C4-2B (cell line): ENCODE results near the gene PTK7.

ENCODE experiments used
- H3K27ac ChIP-seq: fragments of 450-650 bp; 2 replicates; pipeline ENCODE4 v1.5.1; 2017
- ZFX ChIP-seq: fragments of 450-650 bp; IDR thresholded peaks from 2 replicates; pipeline ENCODE4 v1.6.1; 2017
- TF ChIP-seq, protein P1 (sequence below): fragments of 450-650 bp; conservative IDR thresholded peaks from 2 replicates; pipeline ENCODE4 v1.5.1; 2017; ENCODE audit warnings: mild to moderate bottlenecking

Gene PTK7

DNA sequence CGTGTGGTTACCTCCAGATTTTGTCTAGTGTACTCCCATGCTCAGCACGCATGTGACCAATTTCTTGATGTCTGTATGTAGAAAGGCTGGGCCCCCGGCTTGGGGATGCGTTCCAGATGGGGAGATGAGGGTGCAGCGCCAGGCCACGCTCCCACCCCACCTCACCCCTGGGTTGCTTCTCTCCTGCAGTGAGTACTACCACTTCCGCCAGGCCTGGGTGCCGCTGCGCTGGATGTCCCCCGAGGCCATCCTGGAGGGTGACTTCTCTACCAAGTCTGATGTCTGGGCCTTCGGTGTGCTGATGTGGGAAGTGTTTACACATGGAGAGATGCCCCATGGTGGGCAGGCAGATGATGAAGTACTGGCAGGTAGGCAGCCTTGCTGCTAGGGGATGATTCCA, 83.5 kb downstream of the PTK7 start:
- no peak overlapping the region for H3K27ac ChIP-seq
- TF ChIP-seq, protein P1, sequence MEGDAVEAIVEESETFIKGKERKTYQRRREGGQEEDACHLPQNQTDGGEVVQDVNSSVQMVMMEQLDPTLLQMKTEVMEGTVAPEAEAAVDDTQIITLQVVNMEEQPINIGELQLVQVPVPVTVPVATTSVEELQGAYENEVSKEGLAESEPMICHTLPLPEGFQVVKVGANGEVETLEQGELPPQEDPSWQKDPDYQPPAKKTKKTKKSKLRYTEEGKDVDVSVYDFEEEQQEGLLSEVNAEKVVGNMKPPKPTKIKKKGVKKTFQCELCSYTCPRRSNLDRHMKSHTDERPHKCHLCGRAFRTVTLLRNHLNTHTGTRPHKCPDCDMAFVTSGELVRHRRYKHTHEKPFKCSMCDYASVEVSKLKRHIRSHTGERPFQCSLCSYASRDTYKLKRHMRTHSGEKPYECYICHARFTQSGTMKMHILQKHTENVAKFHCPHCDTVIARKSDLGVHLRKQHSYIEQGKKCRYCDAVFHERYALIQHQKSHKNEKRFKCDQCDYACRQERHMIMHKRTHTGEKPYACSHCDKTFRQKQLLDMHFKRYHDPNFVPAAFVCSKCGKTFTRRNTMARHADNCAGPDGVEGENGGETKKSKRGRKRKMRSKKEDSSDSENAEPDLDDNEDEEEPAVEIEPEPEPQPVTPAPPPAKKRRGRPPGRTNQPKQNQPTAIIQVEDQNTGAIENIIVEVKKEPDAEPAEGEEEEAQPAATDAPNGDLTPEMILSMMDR, result no peak
- TF ChIP-seq ZFX, result no peak

DNA sequence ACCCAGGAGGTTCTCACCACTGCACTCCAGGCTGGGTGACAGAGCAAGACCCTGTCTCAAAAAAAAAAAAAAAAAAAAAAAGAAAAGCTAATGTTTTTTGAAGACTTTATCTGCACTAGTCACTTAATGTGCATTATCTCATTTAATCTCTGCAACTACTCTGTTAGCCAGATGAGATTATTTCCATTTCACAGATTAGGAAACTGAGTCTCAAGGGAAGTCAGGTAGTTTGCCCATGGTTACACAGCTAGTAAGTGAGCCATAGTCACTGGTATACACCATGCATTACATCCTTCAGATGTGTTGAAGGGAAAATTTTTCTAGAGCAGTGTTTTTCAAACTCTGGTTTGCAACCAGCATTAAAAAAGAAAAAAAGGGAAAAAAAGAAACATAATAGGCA, 87.8 kb downstream of the PTK7 start:
- TF ChIP-seq, protein P1, result no peak
- no peak for TF ChIP-seq ZFX
- no peak overlapping the region for H3K27ac ChIP-seq

DNA sequence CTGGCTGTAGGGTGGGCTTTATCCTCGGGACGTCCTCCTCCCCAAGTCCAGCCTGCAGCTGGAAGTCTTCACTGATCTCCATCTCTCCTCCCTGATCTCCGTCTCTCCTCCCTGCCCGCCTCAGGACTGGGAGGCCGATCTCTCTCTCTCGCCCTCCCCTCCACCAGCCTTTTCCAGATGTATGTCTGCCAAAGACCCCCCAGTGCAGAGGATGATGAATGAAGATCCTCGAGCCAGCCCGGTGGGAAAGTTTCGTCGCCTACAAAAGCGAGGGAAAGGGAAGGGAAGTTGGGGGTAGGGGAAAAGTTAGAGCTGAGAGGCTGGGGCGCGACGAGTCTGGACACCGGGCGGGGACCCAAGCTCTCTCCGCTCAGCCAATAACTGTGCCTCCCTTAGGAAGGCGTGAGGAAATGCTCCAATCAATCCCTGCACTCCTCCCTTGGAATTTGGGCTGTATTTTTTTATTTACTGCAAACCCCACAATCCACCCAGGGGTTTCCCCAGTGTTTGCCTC, 94.4 kb downstream of the PTK7 start:
- H3K27ac ChIP-seq, result peak overlapping the region; percentile 90
- TF ChIP-seq ZFX, result no peak
- TF ChIP-seq, protein P1, result no peak

DNA sequence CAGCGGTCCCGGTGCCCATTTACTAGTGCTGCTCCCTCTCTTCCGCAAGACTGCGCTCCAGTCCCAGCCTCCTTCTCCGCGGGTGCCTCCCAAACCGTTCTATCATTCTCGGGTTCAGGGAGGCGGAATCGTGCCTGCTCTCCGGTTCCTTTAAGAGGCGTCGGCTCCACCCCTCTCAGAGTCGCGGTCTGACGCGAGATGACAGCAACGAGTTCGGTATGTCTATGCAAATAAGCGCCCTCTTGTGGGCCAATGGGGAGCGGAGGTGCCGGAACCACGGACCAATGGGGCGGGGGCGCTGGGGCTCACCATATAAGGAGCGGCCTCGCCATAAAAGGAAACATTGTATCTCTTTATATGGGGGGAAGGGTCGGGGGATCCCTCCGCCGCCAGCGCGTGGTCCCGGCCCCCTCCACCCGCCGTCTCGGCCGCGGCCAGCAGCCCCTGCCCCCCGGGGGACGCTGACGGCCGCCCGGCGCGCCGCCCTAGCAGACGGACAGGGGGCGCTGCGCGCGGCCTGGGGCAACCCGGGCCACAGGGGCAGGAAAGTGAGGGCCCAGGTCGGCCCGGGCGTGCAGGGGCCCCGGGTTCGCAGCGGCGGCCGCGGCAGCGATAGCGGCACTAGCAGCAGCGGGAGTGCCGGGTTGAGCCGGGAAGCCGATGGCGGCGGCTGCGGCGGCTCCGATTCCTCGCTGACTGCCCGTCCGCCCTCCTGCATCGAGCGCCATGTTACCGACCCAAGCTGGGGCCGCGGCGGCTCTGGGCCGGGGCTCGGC, 95.0 kb downstream of the PTK7 start, which contains the start of gene SRF:
Gene SRF (plus strand): TSS at position 339 of the 776 bp plus-strand sequence. CDS start 388 bp downstream, at position 727.
- peak within 1 kb of the TSS; percentile 90 for H3K27ac ChIP-seq
- TF ChIP-seq, protein P1, result peak; percentile 87
- peak; percentile 96 for TF ChIP-seq ZFX

DNA sequence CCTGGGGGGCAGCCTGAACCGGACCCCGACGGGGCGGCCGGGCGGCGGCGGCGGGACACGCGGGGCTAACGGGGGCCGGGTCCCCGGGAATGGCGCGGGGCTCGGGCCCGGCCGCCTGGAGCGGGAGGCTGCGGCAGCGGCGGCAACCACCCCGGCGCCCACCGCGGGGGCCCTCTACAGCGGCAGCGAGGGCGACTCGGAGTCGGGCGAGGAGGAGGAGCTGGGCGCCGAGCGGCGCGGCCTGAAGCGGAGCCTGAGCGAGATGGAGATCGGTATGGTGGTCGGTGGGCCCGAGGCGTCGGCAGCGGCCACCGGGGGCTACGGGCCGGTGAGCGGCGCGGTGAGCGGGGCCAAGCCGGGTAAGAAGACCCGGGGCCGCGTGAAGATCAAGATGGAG, 95.6 kb downstream of the PTK7 start:
- peak overlapping the region; percentile 90 for H3K27ac ChIP-seq
- TF ChIP-seq ZFX, result peak; percentile 88
- TF ChIP-seq, protein P1, result no peak

DNA sequence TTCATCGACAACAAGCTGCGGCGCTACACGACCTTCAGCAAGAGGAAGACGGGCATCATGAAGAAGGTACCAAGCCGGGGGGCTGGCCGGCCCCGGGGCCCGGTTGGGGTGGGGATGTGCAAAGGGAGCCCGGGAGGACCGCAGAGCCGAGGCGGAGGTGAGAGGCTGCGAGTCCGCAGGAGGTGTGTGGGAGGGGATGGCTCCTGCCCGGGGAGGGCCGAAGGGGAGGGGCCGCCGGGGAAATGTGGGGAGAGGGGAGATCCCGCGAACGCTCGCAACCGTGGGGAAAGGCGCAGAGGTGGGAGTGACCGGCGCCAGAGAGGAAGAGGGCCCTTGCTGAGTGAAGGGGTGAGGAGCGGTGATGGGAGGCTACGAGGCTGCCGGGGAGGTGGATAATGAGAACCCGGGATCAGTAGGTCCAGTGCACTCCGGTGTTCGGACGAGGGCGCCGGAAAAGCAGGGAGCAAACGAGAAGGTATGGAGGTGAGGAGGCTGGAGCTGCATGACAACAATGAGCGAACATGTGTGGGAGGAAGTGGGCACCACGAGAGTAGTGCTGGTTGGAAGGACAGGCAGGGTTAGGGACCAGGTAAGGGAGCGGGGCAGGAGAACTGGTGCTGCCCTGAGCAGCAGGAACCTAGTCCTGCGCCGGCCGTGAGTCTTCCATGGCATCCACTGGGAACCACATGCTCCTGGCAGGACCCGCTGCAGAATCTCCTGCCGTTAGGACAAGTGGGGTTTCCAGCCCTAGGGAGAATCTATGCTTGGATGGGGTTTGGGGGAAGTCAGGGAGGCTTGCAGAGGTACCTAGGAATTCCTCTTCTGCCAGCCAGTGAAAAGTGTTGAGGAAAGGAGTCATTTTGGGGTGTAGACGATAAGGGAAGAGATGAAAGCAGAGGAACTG, 96.2 kb downstream of the PTK7 start:
- H3K27ac ChIP-seq, result peak overlapping the region; percentile 90
- TF ChIP-seq ZFX, result no peak
- TF ChIP-seq, protein P1, result no peak
